Stimulated activated CD4-positive, alpha-beta T cell treated with anti-CD3 and anti-CD28 coated beads, Interleukin-15, amount 100 ng/mL, for 24 hours (primary cell): Measurements from ENCODE around the gene SLX4IP.

Experiments used
- DNase-seq: peaks from one replicate; pipeline ENCODE4 v3.0.0-alpha.2; 2020

The SLX4IP gene

GRCh38 chr20:10498200-10498599 is 63.1 kb downstream of the SLX4IP start:
- DNase-seq = no peak

- no peak for DNase-seq
These were observed 66.3 kb downstream of the SLX4IP start for GRCh38 chr20:10501402-10501801.

GRCh38 chr20:10502098-10502526 is 67.0 kb downstream of the SLX4IP start:
- peak; percentile 17 for DNase-seq

GRCh38 chr20:10504608-10504993 is 69.5 kb downstream of the SLX4IP start:
- no peak for DNase-seq

- DNase-seq = no peak
These were observed 70.1 kb downstream of the SLX4IP start for GRCh38 chr20:10504994-10505730.

- DNase-seq = no peak
These were observed 70.7 kb downstream of the SLX4IP start for GRCh38 chr20:10505827-10506226.

GRCh38 chr20:10507052-10507451 is 71.9 kb downstream of the SLX4IP start:
- DNase-seq = no peak

GRCh38 chr20:10508060-10508459 is 73.0 kb downstream of the SLX4IP start:
- DNase-seq = no peak

GRCh38 chr20:10508468-10509251 is 73.6 kb downstream of the SLX4IP start:
- DNase-seq = no peak

GRCh38 chr20:10509376-10509775 is 74.3 kb downstream of the SLX4IP start:
- DNase-seq = no peak

- no peak for DNase-seq
These were observed 75.1 kb downstream of the SLX4IP start for GRCh38 chr20:10510216-10510615.

GRCh38 chr20:10511170-10511508 is 76.0 kb downstream of the SLX4IP start:
- DNase-seq = no peak

- DNase-seq = peak; percentile 75
These were observed 76.6 kb downstream of the SLX4IP start for GRCh38 chr20:10511509-10512251.

- DNase-seq = no peak
These were observed 78.0 kb downstream of the SLX4IP start for GRCh38 chr20:10513061-10513460.

- no peak for DNase-seq
These were observed 78.9 kb downstream of the SLX4IP start for GRCh38 chr20:10513931-10514575.

GRCh38 chr20:10516529-10516928 is 81.4 kb downstream of the SLX4IP start:
- DNase-seq = no peak

- DNase-seq = no peak
These were observed 84.4 kb downstream of the SLX4IP start for GRCh38 chr20:10519361-10520046.

GRCh38 chr20:10520528-10520927 is 85.4 kb downstream of the SLX4IP start:
- no peak for DNase-seq

- no peak for DNase-seq
These were observed 86.1 kb downstream of the SLX4IP start for GRCh38 chr20:10521068-10521831.

GRCh38 chr20:10521836-10522235 is 86.7 kb downstream of the SLX4IP start:
- no peak for DNase-seq

GRCh38 chr20:10522328-10522727 is 87.2 kb downstream of the SLX4IP start:
- no peak for DNase-seq

GRCh38 chr20:10523443-10523842 is 88.3 kb downstream of the SLX4IP start:
- no peak for DNase-seq
